ENCODE results near the gene TAS2R10. TPM values are rescaled to one million over a fixed set of nuclear protein-coding genes. Genes with fewer than 3 reads are reported as not detected.

Gene TAS2R10
- total RNA-seq, 1 donor from 2014 or later: 0.27 TPM

GRCh38 chr12:10783252-10783651, 42.9 kb downstream of the TAS2R10 start:
- Histone ChIP-seq H3K36me3 (ENCODE audit: insufficient read depth, low read length) (no peaks in the 10 kb centered on the region), H4K20me1 (ENCODE audit: insufficient read depth, low read length) (no peaks in the 10 kb centered on the region), H3K4me3 (ENCODE audit: insufficient read depth, low read depth, low read length) (no peak overlapping the region), H3K4me2 (ENCODE audit: low read length) (no peak overlapping the region), H3K9ac (ENCODE audit: low read length) (no peak overlapping the region), H3K79me2 (ENCODE audit: insufficient read depth, low read length) (no peaks in the 10 kb centered on the region), H3K4me1 (ENCODE audit: insufficient read depth, low read length) (no peaks in the 10 kb centered on the region), H3K27ac (ENCODE audit: low read depth, low read length) (no peak overlapping the region), H3K9me3 (ENCODE audit: insufficient read depth, low read depth, low read length) (no peaks in the 10 kb centered on the region), H3K27me3 (ENCODE audit: insufficient read depth, low read length) (no peaks in the 10 kb centered on the region), H2AFZ (ENCODE audit: low read depth, low read length) (no peak overlapping the region)
- H3K4me3 Mint-ChIP-seq (ENCODE audit: unreplicated experiment): no peak overlapping the region
- no peak overlapping the region for H3K27ac Mint-ChIP-seq (ENCODE audit: unreplicated experiment)
- TF ChIP-seq EZH2 (IDR thresholded peaks at IDR 0.05; ENCODE audit: insufficient read depth, low read length) (no peak), CTCF (IDR thresholded peaks at IDR 0.05; ENCODE audit: insufficient read depth, low read depth, low read length) (no peak)
- no peaks in the 10 kb centered on the region for H3K36me3 Mint-ChIP-seq (ENCODE audit: low read depth, unreplicated experiment)
- DNase-seq (ENCODE audit: low read depth) (no peak), FAIRE-seq (no peak)
- peaks cover 4% of the 10 kb centered on the region for H3K4me1 Mint-ChIP-seq (ENCODE audit: low read depth, unreplicated experiment)
- no peaks in the 10 kb centered on the region for H3K9me3 Mint-ChIP-seq (ENCODE audit: unreplicated experiment)
- peaks cover 2% of the 10 kb centered on the region for H3K27me3 Mint-ChIP-seq (ENCODE audit: low read depth, unreplicated experiment)

- Mint-ChIP-seq H3K4me1 (ENCODE audit: low read depth, unreplicated experiment) (peaks cover 4% of the 10 kb centered on the region), H3K27me3 (ENCODE audit: low read depth, unreplicated experiment) (peaks cover 2% of the 10 kb centered on the region), H3K9me3 (ENCODE audit: unreplicated experiment) (no peaks in the 10 kb centered on the region), H3K4me3 (ENCODE audit: unreplicated experiment) (no peak overlapping the region), H3K36me3 (ENCODE audit: low read depth, unreplicated experiment) (no peaks in the 10 kb centered on the region), H3K27ac (ENCODE audit: unreplicated experiment) (peak overlapping the region; percentile 7)
- no peak overlapping the region for H3K4me2 ChIP-seq (ENCODE audit: low read length)
- H3K36me3 ChIP-seq (ENCODE audit: insufficient read depth, low read length): no peaks in the 10 kb centered on the region
- FAIRE-seq (no peak), DNase-seq (ENCODE audit: low read depth) (no peak)
- no peaks in the 10 kb centered on the region for H3K4me1 ChIP-seq (ENCODE audit: insufficient read depth, low read length)
- no peak overlapping the region for H3K27ac ChIP-seq (ENCODE audit: low read depth, low read length)
- H3K79me2 ChIP-seq (ENCODE audit: insufficient read depth, low read length): no peaks in the 10 kb centered on the region
- no peaks in the 10 kb centered on the region for H4K20me1 ChIP-seq (ENCODE audit: insufficient read depth, low read length)
- H3K27me3 ChIP-seq (ENCODE audit: insufficient read depth, low read length): peaks cover 4% of the 10 kb centered on the region
- no peak overlapping the region for H3K9ac ChIP-seq (ENCODE audit: low read length)
- no peak overlapping the region for H2AFZ ChIP-seq (ENCODE audit: low read depth, low read length)
- H3K4me3 ChIP-seq (ENCODE audit: insufficient read depth, low read depth, low read length): no peak overlapping the region
- no peaks in the 10 kb centered on the region for H3K9me3 ChIP-seq (ENCODE audit: insufficient read depth, low read depth, low read length)
- TF ChIP-seq EZH2 (IDR thresholded peaks at IDR 0.05; ENCODE audit: insufficient read depth, low read length): no peak
- TF ChIP-seq CTCF (IDR thresholded peaks at IDR 0.05; ENCODE audit: insufficient read depth, low read depth, low read length): no peak
Observed at GRCh38 chr12:10779103-10779502, 47.1 kb downstream of the TAS2R10 start.

Other genes with a start within 250 kb of the TAS2R10 start
- gene MAGOHB, start 212.7 kb downstream of the TAS2R10 start, total RNA-seq: 30.5 and 36.3 TPM in 2 replicates
- 1.6 and 2.9 TPM in 2 replicates for gene STYK1, start 152.3 kb downstream of the TAS2R10 start, total RNA-seq
- 452 and 527 TPM in 2 replicates for gene YBX3, start 103.0 kb downstream of the TAS2R10 start, total RNA-seq
- not detected in 2 replicates for gene TAS2R7, start 23.7 kb downstream of the TAS2R10 start, total RNA-seq
- not detected in 2 replicates for gene TAS2R8, start 19.1 kb downstream of the TAS2R10 start, total RNA-seq
- gene TAS2R9, start 16.2 kb downstream of the TAS2R10 start, total RNA-seq: not detected in 2 replicates
- 1.1 and 2.2 TPM in 2 replicates for gene PRR4, start 23.1 kb upstream of the TAS2R10 start, total RNA-seq
- 7.9 and 10.6 TPM in 2 replicates for gene PRH1, start 57.9 kb upstream of the TAS2R10 start, total RNA-seq
- 0.34 and 0.43 TPM in 2 replicates for gene TAS2R13, start 83.2 kb upstream of the TAS2R10 start, total RNA-seq
- gene PRH2, start 102.9 kb upstream of the TAS2R10 start, total RNA-seq: not detected in 2 replicates
- gene TAS2R14, start 112.9 kb upstream of the TAS2R10 start, total RNA-seq: 1.7 and 2.0 TPM in 2 replicates
- 0.60 and 1.2 TPM in 2 replicates for gene TAS2R50, start 160.6 kb upstream of the TAS2R10 start, total RNA-seq
- 0.57 and 0.99 TPM in 2 replicates for gene TAS2R20, start 171.9 kb upstream of the TAS2R10 start, total RNA-seq
- 2.2 and 3.1 TPM in 2 replicates for gene TAS2R19, start 196.3 kb upstream of the TAS2R10 start, total RNA-seq
- 2.2 TPM in 2 replicates for gene TAS2R31, start 205.0 kb upstream of the TAS2R10 start, total RNA-seq
- 0.57 and 0.96 TPM in 2 replicates for gene TAS2R46, start 235.9 kb upstream of the TAS2R10 start, total RNA-seq

All from astrocyte (in vitro differentiated cells and primary cell).